Measurements from ENCODE around the gene RAET1E.
"Not testable (repeated sequence)": the region's sequence is repeated elsewhere in the genome, so short reads cannot be mapped to it uniquely, and the experiment has no call there.

Gene RAET1E, protein sequence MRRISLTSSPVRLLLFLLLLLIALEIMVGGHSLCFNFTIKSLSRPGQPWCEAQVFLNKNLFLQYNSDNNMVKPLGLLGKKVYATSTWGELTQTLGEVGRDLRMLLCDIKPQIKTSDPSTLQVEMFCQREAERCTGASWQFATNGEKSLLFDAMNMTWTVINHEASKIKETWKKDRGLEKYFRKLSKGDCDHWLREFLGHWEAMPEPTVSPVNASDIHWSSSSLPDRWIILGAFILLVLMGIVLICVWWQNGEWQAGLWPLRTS

DNA sequence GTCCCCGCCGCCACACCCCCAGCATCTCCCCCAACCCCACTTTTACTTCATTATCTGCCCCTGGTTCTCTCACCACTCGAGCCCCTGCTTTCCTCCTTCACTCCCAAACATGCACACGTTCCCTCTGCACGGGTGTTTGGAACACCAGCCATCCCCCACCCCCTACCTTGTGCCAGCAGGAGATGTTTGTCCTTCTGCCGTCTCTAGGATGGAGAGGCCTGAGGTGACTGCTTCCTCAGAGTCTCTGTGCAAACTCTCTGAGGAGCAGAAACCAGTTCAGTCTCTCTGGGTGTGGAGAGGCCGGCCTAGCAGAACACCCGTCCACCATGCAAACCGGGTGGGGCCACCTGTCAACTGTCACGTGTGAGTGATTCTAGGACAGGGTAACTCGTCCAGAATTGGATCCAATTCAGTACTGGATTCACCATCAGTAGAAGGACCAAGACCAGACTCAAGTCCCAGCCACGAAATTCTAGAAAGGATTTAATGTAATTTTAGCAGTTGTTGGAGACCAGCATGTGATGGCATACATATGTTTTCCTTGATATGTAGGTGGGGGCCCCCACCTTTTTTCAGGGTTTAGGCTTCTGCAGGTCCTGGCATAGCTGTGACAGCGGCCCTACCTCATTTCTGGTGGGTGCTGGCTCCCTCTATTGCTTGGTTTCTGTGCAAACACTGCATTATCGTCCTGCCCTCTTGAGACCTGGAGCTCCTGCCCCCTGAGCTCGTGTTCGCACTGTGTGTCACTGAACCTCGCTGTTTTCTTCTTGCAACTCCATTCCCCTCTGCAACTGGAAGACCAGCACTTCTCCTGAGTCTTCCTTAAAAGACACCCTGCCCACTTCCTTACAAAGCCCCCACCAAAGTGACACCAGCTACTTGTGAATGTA is at the start of gene RAET1E:
TSS of gene RAET1E (minus strand) at position 259 of the 890 bp plus-strand sequence. CDS start 7,212 bp downstream, outside the sequence.
- DNase-seq (ENCODE audit: low read depth) = no peak

DNA sequence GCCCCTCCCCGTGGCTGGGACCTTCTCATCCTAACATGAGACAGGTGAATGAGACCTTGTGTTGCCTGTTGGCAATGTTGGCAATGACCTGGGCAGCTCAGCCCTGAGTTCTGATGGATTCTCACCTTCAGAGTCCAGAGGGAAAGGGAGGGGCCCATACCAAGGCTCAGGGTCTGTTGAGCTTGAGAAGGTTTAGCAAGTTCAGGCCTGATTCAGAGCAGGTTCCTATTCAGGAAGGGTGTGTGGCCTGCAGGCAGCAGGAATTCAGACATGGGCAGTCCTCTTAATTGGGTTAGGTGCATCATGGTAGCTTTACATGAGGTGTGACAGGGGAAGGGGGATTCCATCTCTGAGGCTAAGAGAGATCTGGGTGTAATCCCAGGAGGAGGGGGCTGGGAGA is 49.6 kb upstream of the RAET1E start:
- DNase-seq (ENCODE audit: low read depth) = not testable (repeated sequence)

DNA sequence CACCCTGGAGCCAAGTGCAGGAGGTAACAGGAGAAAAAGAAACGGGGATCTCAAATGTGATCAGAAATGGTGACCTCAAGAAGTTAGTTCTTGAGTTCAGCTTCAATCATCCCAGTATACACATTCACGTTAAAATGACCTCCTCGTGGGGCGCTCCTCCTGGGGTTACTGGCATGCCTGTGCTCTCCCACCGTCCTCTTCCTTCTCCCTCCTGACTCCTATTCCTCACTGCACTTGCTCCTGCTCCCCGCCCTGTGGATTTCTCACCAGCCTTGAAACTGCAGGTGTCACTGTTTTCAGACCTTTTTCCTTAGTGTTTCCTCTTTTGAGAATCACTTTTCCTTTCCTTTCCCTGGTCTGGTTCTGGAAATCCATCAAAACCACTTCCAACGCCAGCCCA is 48.7 kb upstream of the RAET1E start:
- DNase-seq (ENCODE audit: low read depth) = not testable (repeated sequence)

DNA sequence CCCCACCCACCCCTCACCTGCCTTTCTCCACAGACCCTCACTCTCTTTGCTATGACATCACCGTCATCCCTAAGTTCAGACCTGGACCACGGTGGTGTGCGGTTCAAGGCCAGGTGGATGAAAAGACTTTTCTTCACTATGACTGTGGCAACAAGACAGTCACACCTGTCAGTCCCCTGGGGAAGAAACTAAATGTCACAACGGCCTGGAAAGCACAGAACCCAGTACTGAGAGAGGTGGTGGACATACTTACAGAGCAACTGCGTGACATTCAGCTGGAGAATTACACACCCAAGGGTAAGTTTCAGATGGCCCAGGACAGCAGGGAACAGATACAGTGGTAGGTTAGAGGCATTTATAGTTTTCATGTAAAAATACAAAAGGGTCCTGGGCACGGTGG is 47.4 kb upstream of the RAET1E start:
- not testable (repeated sequence) for DNase-seq (ENCODE audit: low read depth)

DNA sequence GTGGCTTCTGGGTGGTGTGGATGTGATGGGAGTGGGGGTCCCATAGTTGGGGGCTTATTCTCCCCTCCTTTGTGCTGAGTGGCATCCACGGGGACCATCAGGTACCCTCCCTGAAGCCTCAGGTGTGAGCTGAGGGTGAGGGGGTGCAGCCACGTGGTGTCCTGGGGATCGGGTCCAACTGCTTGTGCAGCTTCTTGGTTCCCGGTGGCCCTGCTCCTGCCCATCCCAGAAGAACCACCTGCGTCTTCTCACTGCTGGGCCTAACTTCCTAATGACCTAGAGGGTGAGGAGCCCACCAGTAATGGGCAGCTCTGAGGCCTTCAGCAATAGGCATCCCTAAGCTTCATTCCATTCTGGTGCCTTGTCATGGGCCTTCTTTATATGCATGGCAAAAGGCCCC is 45.4 kb upstream of the RAET1E start:
- DNase-seq (ENCODE audit: low read depth) = not testable (repeated sequence)

DNA sequence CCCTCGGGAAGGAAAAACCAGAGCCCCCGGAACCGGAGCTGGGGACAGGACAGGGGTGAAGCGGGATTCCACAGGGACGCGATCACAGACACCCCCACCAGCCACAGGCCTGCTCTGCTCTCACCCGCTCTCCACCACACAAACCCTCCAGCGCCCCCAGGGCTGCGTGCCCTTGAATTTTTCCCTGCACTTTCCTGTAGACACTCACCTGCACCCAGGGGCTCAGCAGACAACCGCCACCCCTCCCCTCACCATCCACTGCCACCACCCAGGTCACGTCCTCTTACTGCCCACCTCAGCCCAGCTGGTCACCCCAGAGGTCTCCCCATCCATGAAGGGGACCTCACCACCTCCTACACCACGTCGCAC is 44.5 kb upstream of the RAET1E start:
- DNase-seq (ENCODE audit: low read depth) = no peak

DNA sequence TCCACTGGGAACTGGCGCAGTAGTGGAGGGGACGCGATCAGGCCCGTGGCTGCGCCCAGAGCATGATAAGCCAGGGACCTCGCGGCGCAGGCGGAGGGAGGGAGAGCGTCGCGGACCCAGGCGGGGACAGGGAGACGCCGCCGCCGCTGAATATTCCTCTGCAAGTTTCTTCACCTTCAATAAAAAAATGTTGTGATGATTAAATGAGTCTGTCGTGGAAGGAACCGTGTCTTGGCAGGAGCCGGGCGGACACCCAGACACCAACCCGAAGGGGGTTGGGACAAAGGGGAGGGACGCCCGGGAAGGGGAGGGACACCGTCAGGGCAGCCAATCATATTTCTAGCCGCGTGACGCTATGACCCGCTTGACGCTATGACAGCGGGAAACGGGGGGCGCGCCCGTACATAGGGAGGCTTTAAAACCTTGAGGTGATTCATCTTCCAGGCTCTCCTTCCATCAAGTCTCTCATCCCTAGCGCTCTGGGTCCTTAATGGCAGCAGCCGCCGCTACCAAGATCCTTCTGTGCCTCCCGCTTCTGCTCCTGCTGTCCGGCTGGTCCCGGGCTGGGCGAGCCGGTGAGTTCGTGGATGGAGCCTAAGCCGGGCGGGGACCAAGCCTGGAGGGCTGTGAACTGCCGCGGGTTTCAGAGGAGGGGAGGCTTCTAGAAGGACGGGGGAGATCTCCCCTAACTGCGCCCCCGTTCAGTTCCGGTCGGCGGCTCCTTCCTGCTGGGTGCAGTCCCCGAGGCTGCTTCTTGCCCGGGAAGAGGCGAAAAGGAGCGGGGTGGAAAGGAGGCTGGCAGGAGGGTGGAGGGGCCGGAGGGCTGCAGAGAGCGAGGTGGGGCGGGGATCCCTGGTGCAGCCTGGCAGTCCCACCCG is 43.9 kb upstream of the RAET1E start, which contains the start of gene ULBP2:
TSS of gene ULBP2 (plus strand) at position 432 of the 878 bp plus-strand sequence. CDS start at position 491, 59 bp downstream.
- DNase-seq (ENCODE audit: low read depth) = peak; percentile 93

DNA sequence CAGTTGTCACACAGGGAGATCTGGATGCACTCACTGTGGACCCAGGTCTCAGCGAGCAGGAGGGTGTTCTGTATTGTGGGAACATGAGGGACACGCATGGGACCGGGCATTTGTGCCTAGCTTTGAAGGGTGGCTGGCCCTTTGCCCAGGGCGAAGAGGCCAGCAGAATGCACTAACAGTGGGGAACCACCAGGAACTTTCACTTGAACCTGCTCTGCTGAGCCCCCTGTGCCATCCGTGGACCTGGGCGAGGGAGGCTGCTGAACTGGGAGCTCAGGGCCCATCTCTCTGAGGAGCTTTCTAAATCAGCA is 42.7 kb upstream of the RAET1E start:
- DNase-seq (ENCODE audit: low read depth) = no peak

DNA sequence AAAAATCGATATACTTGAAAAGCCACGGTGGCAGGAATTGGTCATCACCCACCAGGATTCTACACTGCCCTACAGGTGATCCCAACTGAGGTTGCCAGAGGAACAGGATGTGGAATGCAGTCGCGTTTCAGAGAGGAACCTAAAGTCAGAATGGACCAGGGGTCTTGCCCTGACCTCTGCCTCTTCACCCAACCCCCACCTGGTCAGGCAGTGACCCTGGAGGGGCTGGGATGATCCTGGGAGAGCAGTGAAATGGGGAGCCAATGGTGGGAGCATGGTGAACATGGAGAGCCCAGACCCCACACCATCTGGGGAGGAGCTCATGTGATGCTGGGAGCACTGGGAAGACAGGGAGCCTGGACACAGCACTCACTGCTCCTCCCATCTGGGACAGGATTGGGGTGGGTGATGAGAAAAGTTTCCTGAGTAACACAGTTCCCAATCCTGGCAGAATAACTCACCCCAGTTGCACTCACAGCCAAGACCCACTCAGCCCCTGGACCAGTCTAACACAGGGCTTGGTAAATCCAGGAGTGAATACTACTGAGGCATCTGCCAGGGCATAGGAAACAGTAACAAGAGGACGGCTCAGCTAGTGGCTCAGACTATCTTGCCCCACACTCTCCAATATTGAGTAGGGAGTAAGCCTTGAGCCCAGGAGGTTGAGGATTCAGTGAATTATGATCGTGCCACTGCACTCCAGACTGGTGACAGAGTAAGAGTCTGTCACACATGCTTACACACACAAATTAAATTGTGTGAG is 42.2 kb upstream of the RAET1E start:
- no peak for DNase-seq (ENCODE audit: low read depth)

DNA sequence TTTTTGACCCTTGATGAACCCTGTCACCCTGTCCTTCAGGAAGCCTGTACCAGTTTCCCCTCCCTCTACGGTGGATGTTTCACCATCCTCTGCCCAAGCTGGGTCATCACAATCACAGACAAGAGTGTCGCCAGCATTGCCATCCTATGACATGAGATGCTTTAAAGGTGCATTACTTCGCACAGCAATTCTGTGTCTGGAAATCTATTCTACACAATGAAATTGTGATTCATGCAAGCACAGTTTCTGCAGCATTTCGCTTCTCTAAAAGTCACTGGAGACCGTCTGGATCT is 41.4 kb upstream of the RAET1E start:
- no peak for DNase-seq (ENCODE audit: low read depth)

DNA sequence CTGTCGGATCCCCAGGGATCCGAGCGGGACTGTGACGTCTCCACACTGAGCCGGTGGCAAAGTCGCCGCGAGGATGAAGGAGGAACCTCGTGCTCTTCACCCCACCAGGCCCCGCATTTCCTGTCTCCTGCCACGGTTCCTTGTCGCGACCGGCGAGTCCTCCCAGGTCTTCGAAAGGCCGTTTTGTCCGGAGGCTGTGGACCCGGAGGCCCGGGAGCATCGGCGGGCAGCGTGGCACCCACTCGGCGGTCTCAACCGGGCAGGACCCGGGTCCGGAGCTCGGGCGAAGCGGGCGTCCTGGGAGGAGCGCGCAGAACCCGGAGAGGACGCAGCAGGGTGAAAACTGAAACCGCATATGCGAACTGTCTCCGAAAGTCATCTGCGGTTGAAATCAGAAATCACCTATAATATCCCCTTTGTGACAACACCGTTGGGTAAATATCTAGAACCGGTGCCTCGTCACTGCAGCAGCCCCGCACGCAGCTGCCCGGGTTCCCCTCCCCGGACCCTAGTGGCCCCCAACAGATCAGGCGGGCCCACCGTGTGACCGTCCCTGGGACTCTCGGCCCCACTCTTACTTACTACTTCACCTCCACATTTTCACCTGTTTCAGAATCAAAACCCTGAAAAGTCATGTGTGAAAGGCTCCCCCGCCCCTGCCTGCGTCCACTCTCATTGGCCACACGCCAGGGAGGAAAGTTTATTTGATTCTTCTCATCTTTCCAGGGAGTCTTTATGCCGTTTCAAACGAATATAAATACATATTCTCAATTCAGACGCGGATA is 40.9 kb upstream of the RAET1E start:
- no peak for DNase-seq (ENCODE audit: low read depth)

DNA sequence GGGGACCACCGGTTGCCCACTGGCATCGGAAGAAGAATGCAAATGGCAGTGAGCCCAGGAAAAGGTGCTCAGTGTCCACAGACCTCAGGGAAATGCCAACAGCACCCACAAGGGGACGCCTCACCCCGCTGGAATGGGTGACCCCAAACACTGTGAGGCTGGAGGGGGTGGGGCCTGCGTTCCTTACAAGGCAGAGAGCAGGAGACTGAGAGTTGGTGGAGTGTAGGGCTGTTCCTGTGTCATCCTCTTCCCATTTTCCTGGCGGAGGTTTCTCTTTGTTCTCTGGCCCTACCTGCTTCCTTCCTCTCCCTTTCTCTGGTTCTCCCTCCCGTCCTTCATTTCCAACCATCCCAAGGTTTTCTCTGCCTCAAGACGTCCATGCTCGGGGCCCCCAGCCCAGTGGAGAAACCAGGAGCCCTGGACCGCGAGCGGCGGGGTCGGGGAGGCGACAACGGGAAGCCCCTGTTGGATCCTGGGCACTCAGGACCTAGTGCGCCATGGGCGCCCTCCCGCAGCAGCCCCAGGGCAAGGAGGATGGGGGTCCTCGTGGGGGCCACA is 40.2 kb upstream of the RAET1E start:
- not testable (repeated sequence) for DNase-seq (ENCODE audit: low read depth)

DNA sequence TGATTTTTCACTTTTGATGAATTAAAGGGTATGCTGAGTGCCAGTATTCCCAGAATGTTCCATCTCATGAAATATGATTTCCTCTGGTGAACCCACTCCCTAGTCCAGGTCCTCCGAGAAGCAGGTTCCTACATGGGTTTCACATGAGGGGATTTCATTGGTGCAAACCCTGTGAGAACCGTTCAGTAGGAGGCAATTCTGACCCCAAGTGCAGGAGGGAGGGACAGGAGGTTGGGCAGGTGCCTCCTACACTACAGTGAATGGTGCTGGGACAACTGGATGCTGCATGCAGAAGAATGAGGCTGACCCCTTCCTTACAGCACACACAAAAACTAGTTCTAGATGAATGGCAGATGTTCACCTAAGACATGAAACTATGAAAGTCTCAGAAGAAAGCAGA is 38.8 kb upstream of the RAET1E start:
- DNase-seq (ENCODE audit: low read depth) = no peak

DNA sequence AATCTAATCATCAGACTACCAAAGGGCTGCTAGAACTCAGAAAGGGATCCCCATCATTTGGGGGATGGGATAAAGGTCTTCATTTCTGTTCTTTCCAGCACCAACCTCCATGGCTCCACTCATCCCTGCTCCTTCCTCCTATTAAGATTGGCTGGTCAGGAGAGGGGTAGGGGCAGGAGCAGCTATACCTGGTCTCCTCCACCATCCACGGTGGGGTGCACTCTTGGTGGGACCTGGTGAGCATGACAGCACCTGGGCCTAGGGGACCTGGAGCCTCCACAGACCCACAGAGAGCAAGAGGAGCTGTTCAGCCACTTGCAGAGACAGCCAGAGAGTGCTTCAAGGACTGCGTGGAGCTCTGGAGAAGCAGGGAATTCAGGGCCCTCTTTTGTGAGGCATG is 37.8 kb upstream of the RAET1E start:
- DNase-seq (ENCODE audit: low read depth) = no peak

DNA sequence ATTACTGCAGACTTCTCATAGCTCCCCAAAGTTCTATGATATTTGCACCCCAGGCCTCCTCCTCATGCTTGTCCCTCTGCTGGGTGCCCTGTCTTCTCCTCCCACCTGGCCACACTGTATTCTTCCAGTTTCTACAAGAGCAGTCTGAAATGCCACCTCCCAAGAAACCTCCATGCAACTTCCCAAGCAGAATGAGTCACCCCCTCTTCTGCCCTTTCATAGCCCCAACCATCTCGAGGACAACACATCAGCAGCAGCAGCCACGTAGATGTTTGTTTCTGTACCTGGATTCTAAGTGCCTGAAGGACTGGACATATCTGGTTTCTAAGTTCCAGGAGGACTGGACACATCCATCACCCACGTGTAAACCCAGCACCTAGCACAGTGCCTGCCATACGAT is 37.3 kb upstream of the RAET1E start:
- DNase-seq (ENCODE audit: low read depth) = no peak

DNA sequence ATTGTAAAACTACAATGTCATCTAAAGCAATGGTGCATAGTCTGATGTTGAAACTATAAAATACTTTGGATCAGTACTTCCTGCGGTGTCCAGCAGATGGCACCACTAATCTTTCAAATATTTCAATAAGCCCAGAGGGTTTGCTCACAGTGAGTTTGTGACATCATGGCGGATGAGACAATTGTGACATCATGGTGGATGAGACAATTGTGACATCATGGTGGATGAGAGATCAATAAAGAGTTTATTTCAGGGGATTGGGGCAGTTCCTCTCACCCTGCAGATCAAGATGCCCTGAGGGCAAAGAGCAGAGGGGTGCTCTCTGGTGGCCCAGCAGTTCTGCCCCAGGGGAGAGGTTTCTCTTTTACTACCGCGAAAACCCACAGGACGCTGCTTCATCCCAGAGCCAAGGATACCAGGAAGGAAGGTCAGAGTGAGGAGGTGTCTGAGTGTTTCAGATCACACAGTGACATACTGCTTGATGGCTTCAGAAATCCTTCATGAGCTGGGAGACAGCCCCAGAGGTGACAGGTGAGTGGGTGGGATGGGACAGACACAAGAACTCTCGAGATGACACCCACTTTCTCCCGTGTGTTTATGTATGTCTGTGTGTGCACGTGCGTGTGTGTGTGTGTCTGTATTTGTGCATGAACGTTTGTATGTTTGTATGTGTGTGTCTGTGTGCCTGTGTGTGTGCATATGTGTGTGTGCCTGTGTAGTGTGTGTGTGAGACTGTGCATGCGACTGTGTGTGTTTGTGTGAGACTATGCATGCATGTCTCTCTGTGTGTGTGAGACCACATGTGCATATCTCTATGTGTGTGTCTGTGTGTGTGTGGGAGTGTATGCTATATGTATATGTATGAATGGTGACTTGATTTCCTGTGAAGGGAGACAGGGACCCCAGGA is 36.6 kb upstream of the RAET1E start:
- DNase-seq (ENCODE audit: low read depth) = peak; percentile 70

DNA sequence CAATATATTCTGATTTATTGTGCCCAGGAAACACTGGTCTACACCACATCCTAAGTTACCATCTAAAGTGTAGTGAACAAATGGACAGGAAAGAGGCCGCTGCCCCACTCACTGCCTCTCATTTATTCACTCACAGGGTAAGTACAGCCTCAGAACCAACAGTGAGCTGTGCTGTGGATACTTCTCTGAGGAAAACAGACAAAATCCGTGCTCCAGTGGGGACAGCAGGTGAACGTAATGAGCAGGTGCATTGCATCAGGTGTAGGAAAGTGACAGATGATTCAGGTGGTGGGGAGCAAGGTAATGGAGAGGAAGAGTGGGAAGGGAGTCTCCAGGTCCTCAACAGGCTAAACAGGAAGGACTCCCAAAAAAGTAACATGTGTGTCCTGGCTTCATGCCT is 35.5 kb upstream of the RAET1E start:
- DNase-seq (ENCODE audit: low read depth) = no peak

DNA sequence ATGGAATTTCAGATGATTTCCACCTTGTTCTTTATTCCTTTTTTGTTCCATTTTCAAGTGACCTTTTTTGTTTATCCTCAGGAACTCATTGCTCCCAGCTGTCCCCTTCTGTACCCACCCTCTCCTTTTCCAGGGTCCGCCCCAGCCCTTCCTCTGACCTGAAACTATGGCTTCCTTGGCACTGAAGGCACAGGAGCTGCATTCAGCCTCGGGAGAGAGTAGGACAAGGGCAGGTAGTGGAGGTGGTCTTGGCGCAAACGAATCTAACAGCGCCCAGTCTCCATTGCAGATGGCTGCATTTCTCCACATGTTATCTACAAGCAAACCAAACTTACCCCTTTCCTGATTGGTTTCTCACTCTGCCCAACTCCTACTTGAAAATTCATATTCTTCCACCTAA is 35.1 kb upstream of the RAET1E start:
- no peak for DNase-seq (ENCODE audit: low read depth)

DNA sequence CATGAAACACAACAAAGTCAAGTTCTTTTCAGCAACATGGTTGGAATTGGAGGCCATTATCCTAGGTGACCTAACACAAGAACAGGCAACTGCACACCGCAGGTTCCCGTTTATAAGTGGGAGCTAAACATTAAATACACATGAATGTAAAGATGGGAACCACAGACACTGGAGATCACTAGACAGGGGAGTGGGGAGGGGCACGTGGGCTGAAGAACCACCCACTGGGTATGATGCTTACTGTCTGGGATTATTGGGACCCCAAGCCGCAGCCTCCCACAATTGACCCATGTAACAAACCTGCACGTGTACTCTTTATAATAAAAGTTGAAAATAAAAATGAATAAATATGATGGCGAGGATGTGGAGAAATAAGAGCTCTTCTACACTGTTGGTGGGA is 33.6 kb upstream of the RAET1E start:
- DNase-seq (ENCODE audit: low read depth) = no peak

DNA sequence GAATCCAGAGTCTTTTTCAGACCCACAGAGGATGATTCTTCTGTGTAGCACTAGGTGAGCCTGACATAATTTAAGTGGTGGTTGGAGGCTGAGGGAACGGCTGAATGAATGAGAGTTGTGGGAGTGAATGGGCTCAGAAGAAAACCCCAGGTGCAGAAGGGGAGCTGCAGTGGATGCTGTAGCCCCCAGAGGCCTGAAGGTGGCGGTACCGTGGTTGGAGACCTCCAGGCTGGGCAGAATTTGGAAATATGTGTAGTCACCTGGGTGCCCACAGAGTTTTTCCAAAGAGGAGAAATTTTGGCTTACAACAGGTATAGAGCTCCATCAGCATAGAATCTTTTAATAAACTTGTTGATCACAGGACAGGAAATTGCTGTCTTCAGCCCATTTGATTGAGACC is 31.5 kb upstream of the RAET1E start:
- DNase-seq (ENCODE audit: low read depth) = no peak

Measured in fibroblast of gingiva (primary cell).